ENCODE data around the gene TAF1B. TPM values are rescaled to one million over a fixed set of nuclear protein-coding genes. Genes with fewer than 3 reads are reported as not detected.

Gene TAF1B
- total and polyA plus RNA-seq, 10 of the 15 experiments (the other 5 are each of a cell fraction or from before 2014, with no cell fraction given), result 8.1 to 18.3 (median 12.4) TPM

- Histone ChIP-seq H3K27me3 (replicated peaks in 1 of 2; ENCODE audit: control insufficient read depth in 2 of 2, insufficient read depth in 2 of 2, low read length in 1 of 2) (no peaks in the 10 kb centered on the region; a peak in 2 of 4 replicates), H3K27ac (ENCODE audit: control insufficient read depth, insufficient read depth) (no peak overlapping the region), H3K9ac (ENCODE audit: control insufficient read depth, insufficient read depth, low read length) (no peak overlapping the region), H4K20me1 (ENCODE audit: control insufficient read depth, insufficient read depth) (no peaks in the 10 kb centered on the region), H3K9me3 (replicated peaks; ENCODE audit: control insufficient read depth, insufficient read depth, low read length) (no peaks in the 10 kb centered on the region), H3K4me3 (no peak overlapping the region), H3K79me2 (ENCODE audit: control insufficient read depth, insufficient read depth, low read length) (no peaks in the 10 kb centered on the region), H3K4me2 (ENCODE audit: control insufficient read depth, insufficient read depth) (no peak overlapping the region), H2AFZ (ENCODE audit: control insufficient read depth, low read depth, low read length) (no peak overlapping the region), H3K4me1 (ENCODE audit: control insufficient read depth, insufficient read depth, low read length) (no peaks in the 10 kb centered on the region), H3K36me3 (ENCODE audit: control insufficient read depth in 2 of 2, insufficient read depth in 2 of 2, low read length in 1 of 2) (no peaks in the 10 kb centered on the region)
- SMC1A ChIA-PET (ENCODE audit: uncharacterized antibody, unreplicated experiment), result interaction anchor here (1.2 kb wide), 1 partner anchor 8 kb away, joined by 3 read pairs; no protein-coding TSS in a partner anchor
- in situ Hi-C loops (cut with MboI), result no loop called here
- CTCF ChIA-PET, result interaction anchor here (0.6 kb wide), 1 partner anchor 235 kb away, joined by 3 read pairs; no protein-coding TSS in a partner anchor
- TF ChIP-seq JUND (IDR thresholded peaks at IDR 0.05; ENCODE audit: low read depth, low read length), result no peak
- TF ChIP-seq NFYB (IDR thresholded peaks at IDR 0.05; ENCODE audit: insufficient read depth, low read depth, low read length), result no peak
- no peak for TF ChIP-seq USF2 (IDR thresholded peaks at IDR 0.05; ENCODE audit: borderline replicate concordance, low read depth, low read length)
- no peak for TF ChIP-seq EZH2 (IDR thresholded peaks at IDR 0.05; ENCODE audit: borderline replicate concordance, control insufficient read depth, low read depth, low read length)
- no peak for TF ChIP-seq EED (IDR thresholded peaks at IDR 0.05; ENCODE audit: low read depth)
- TF ChIP-seq MXI1 (IDR thresholded peaks at IDR 0.05; ENCODE audit: low read depth, low read length), result no peak
- no peak for TF ChIP-seq ZNF622 (IDR thresholded peaks at IDR 0.05)
- TF ChIP-seq ATF2 (IDR thresholded peaks at IDR 0.05; ENCODE audit: low read length), result no peak
- no peak for TF ChIP-seq MEF2A (IDR thresholded peaks at IDR 0.05; ENCODE audit: insufficient read depth, low read depth, low read length)
- BruUV-seq (replicated peaks), result no TSS peak
- 23% methylated on average over 3 of the region's 3 CpGs for WGBS (ENCODE audit: insufficient coverage, insufficient replicate concordance, low lambda C conversion rate, missing lambda C conversion rate)
- intact Hi-C loops (cut with micrococcal nuclease; ENCODE audit: unreplicated experiment), result no loop called here
- POLR2A ChIA-PET, result interaction anchor here (0.6 kb wide), 1 partner anchor 565 kb away, joined by 4 read pairs; no protein-coding TSS in a partner anchor
- DNase-seq (ENCODE audit: low read depth, low spot score) (no peak), FAIRE-seq (no peak), ATAC-seq (no peak)
- RAD21 ChIA-PET (ENCODE audit: unreplicated experiment), result no interaction called here
Observed at GRCh38 chr2:9836074-9836473, 7.2 kb upstream of the TAF1B start.

Measured in GM12878 (cell line).